Effector CD8-positive, alpha-beta T cell (primary cell): ENCODE measurements around the gene FAM168A.

Experiments
- DNase-seq: peaks from one replicate; lab custom pipeline; 2025; lab: John Stamatoyannopoulos, UW

FAM168A gene

DNA sequence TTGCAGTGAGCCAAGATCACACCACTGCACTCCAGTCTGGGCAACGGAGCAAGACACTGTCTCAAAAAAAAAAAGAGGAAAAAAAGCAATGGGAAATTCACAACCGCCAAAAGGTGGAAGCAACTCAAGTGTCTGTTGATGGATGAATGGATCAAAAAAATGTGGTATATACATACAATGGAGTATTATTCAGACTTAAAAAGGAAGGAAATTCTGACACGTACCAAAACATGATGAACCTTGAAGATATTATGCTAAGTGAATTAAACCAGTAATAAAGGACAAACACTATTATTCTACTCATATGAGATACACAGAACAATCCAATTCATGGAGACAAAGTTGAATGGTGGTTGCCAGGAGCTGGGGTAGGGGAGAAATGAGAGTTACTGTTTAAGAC, 40.9 kb downstream of the FAM168A start:
- no peak for DNase-seq

- DNase-seq: no peak
These were observed 42.3 kb downstream of the FAM168A start for GRCh38 chr11:73555615-73556014.

GRCh38 chr11:73554671-73555320, 43.1 kb downstream of the FAM168A start:
- DNase-seq: no peak

DNA sequence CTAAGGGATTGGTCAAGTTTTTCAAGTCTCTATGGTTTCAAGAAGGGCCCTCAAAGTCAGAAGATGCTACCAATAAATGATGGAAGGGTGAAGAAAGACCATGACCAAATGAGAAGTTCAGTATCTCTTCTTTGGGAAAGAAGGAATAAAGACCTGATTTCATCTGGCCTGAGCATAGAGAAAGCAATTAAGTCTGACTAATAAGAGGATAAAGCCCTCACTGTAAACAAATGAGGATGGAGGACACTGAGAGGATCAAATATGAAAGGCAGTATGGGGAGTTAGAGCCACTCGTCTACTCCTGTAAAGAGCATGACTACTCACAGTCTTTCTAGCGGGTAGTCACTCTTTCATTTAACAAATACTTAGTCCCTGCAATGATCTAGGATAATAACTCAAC, 44.6 kb downstream of the FAM168A start:
- no peak for DNase-seq

GRCh38 chr11:73551677-73552076, 46.2 kb downstream of the FAM168A start:
- no peak for DNase-seq

GRCh38 chr11:73549376-73549775, 48.5 kb downstream of the FAM168A start:
- DNase-seq: no peak

- no peak for DNase-seq
These were observed 50.0 kb downstream of the FAM168A start for GRCh38 chr11:73547706-73548595.

DNA sequence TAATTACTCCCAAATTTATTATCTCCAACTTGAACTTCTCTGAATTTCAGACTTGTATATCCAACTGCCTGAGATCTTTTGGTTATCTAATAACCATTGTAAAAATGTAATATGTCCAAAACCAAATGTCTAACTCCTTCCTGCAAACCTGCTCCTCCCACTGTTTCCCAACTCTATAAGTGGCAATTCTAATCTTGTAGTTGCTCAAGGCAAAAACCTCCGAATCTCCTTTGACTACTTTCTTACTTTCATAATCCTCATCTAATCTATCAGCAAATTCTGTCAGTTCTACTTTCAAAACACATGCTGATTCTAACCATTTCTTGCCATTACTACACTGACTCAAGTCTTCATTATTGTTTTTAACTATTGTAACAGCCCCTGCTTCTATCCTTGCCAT, 55.7 kb downstream of the FAM168A start:
- DNase-seq: no peak

DNA sequence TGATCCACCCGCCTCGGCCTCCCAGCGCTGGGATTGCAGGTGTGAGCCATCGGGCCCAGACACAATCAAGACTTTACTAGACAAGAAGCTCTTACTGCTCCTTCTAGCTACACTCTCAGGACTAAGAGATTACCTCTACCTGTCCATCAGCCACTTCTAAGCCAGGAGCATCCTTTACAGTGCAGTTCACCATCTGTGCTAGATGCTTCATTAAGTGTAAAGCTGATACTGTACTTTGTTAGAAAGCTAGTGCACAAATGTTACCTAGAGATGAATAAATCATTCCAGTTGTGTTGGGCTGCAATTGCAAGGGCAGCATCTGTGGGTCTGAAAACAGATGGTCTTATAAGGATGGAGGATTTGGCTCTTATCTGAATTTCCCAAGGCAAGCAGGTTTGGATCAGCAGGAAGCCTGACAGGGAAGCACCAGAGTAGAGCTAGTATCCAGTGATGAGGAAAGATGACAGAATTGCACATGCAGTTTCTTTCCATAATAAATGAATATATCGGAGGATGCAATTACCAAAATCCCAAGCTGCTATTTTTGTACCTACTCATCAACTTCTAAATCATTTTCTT, 58.3 kb downstream of the FAM168A start:
- DNase-seq: no peak

DNA sequence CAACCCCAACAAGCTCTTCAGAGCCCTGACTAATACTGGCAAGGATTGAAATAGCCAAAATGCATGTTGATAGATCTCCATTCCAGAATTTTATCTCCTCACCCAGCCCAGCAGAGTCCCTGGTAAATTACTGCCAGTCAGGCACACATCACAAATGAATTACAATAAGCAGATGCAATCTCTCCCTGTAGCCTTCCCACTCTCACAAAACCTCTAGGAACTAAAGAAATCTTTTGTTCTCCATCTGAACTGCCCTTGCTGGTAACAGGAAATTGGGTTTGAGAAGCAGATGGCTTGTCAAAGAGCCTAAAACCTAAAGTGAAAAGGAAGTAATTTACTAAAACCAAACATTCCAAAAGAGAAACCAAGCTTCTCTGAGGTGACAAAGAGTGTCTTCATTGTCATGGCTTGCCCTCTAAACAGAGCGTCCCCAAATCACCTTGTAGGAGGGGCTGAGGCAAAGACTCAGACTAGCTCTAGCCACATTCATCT, 59.5 kb downstream of the FAM168A start:
- no peak for DNase-seq

- no peak for DNase-seq
These were observed 59.9 kb downstream of the FAM168A start for GRCh38 chr11:73537969-73538368.

DNA sequence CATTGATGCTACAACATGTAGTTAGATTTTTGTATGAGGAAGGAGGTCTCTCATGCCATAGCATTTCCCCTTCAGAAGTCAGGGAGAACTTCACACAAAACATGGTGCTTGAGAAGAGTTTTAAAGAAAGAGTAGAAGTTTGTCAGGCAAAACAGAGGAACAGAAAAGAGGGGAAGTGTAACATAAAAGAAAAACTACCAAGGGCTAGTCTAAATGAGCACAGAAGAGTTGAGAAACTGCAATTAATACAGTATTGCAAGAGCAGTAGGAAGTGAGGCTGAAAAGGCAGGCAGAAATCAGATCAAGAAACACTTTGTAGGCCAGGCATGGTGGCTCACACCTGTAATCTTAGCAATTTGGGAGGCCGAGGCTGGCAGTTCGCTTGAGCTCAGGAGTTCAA, 61.0 kb downstream of the FAM168A start:
- no peak for DNase-seq

DNA sequence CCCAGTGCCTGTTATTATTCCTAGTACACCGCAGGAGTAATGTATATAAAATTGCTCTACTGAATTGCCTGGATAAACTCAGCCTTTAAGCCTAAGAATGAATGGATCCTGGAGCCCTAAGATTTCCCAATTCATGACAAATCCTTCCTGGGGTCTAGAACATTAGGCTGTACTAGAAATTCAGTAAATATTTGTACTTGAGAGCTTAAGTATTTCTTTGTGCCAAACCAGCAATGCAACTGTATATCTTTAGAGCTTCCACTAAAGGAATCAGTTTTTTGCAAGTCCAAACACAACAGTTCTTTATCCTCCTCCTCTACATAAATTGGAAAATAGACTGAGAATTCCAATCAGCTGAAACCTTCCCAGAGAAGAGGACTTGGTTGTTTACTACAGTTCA, 65.6 kb downstream of the FAM168A start:
- no peak for DNase-seq

DNA sequence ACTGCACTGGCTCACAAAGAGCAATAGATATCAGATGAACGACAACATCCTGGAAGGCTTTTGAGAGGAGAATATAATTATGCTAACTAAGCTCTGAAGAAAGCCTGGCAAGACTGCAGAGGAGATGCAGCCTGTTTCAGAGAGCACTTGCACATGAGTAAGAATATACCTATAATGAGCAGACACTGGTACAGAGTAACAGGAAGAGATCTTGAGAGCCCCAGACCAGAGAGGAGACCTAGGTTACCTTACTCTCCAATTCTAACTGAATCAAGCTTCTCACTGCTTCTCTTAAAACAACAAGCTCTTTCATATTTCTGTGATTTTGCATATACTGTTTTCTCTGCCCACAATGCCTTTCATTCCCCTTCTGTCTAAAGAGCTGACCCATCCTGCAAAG, 66.5 kb downstream of the FAM168A start:
- no peak for DNase-seq

DNA sequence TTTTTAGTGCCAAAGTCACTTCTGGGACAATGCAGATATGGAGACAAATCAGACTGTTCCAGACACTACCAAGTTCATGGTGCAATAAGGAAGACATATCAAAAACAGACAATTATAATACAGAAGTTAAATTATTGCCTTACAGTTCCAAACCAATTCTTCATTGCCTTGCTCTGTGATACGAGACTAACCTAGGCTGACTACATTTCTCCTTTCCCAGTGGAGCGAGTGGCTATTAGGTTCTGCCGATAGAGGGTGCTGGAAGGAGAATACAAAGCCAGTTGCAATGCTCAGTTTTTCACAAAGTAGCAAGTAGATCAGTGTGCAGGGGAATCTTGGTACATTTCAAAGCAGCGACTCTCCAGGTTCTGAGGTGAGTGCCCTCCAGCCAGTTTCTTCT, 67.8 kb downstream of the FAM168A start:
- no peak for DNase-seq

DNA sequence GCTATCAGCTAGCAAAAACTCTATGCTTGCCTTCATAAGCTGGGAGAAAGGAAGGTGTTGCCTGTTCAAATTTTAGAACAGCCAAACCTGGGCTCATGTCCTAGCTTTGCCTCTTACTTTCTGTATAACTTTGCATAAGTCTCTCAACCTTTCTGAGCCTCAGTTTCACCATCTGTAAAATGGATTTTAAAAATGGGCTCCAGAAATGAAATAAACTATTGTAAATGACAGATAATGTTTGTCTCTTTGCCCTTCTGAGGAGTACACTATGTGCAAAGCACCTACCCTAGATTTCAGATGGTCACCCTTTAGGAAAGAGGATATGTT, 68.7 kb downstream of the FAM168A start:
- DNase-seq: no peak

GRCh38 chr11:73528483-73529203, 69.3 kb downstream of the FAM168A start:
- DNase-seq: no peak

- no peak for DNase-seq
These were observed 69.9 kb downstream of the FAM168A start for GRCh38 chr11:73528013-73528412.

- DNase-seq: no peak
These were observed 72.3 kb downstream of the FAM168A start for GRCh38 chr11:73525611-73526010.

DNA sequence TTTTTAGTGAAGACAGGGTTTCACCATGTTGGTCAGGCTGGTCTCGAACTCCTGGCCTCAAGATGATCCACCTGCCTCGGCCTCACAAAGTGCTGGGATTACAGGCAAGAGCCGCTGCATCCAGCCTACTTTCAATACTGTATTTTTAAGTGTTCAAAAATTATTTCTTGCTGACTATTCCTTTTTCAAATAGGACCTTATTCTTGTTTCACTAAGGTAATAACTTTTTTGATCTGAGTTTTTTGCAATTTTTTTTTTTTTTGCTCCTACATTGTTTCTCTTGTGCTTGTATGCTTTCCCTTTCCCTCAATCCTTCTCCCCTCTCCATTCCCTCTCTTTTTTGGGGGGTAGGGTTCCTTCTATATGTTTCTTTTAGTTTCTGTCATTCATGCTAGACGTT, 73.1 kb downstream of the FAM168A start:
- DNase-seq: no peak

- DNase-seq: no peak
These were observed 76.3 kb downstream of the FAM168A start for GRCh38 chr11:73521621-73522020.

DNA sequence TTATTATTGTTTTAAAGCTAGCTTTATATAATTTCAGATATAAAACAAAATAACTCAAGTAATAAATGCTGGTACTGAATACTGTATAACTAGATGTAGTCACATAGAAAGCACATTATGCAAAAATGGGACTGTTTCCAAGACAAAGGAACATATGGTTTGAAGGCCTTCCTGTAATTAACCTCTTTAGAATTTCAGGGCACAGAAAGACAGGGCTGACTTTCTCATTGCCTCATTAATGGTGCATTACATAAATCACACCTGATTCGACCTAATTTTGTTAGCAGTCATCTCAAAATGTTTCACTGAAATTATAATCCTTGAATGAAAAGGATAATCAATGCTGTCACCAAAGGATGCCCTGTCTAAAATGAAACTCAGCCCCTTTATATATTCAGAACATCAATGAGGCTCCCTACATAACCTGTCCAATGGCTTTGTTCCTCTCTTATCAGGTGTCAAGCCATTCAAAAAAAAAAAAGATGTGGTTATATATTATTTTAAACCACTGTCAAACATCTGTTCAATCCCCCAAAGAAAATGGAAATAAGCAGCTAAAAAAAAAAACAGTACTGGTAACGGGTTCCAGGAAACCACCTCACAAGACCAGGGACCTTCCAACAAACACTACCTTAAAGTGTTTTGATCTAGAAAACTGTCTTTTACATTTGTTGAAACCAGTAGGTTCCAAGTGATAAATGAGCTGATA, 77.4 kb downstream of the FAM168A start:
- no peak for DNase-seq
